ENCODE results near the gene RAC3. TPM values are rescaled to one million over a fixed set of nuclear protein-coding genes. Genes with fewer than 3 reads are reported as not detected.

Gene RAC3
- polyA plus RNA-seq, 1 donor (not counting 4 experiments of a cell fraction or from before 2014, with no cell fraction given): 12.3 TPM

DNA sequence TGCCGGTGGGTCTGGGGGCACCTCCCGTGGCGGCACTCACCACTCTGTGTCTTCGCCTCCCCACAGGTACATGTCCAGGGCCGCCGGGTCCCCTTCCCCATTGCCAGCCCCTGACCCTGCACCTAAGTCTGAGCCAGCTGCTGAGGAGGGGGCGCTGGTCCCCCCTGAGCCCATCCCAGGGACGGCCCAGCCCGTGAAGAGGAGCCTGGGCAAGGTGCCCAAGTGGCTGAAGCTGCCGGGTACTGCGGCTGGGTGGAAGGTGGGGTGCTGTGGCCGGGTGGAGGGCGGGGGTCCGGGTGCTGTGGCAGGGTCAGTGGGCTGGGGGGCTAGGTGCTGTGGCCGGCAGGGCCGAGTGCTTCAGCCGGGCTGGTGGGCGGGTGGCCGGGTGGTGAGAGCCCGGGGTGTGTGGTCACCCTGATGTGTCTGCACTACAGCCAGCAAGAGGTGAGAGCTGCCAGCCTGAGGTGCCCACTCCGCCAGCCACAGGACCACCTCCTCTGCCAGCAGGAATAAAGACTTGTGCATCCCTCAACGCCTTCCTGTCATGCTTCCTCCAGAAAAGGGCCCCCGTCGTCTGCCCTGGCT lies 14.5 kb upstream of the RAC3 start:
- peaks cover 6% of the 10 kb centered on the region for H4K20me1 ChIP-seq (ENCODE audit: control insufficient read depth, extremely low read depth, insufficient read depth, low read length)
- H3K4me2 ChIP-seq (ENCODE audit: control insufficient read depth, extremely low read depth, insufficient read depth, low read depth, low read length): no peak overlapping the region
- no peaks in the 10 kb centered on the region for H3K9me1 ChIP-seq (ENCODE audit: control insufficient read depth, extremely low read depth, insufficient read depth, low read length)
- H3K4me3 ChIP-seq (ENCODE audit: control insufficient read depth in 2 of 3, extremely low read depth in 1 of 3, insufficient read depth in 2 of 3, low read depth in 1 of 3, low read length in 3 of 3): no peak overlapping the region
- no peak for DNase-seq (ENCODE audit: low read depth, low spot score)
- H3K27me3 ChIP-seq (ENCODE audit: control insufficient read depth, extremely low read depth, insufficient read depth, low read length): no peaks in the 10 kb centered on the region
- peaks cover under 1% of the 10 kb centered on the region for H3K79me2 ChIP-seq (ENCODE audit: control insufficient read depth, insufficient read depth, low read length)
- peaks cover 0 to 4% of the 10 kb centered on the region in 2 experiments for H3K36me3 ChIP-seq (ENCODE audit: control insufficient read depth in 2 of 2, extremely low read depth in 1 of 2, insufficient read depth in 2 of 2, low read length in 2 of 2)
- no peaks in the 10 kb centered on the region for H3K9me3 ChIP-seq (ENCODE audit: control insufficient read depth, low read depth, low read length)
- H3K9ac ChIP-seq (ENCODE audit: control insufficient read depth, extremely low read depth, insufficient read depth, low read length): no peak overlapping the region
- dilution Hi-C loops (cut with MboI; ENCODE audit: extremely low pct_ligation_motif_present, low sequenced_read_pairs): no loop called here
- no peak overlapping the region for H2AFZ ChIP-seq (ENCODE audit: control insufficient read depth, low read length)
- H3K27ac ChIP-seq (ENCODE audit: control insufficient read depth, insufficient read depth, low read length): no peak overlapping the region
- TF ChIP-seq, protein P1, sequence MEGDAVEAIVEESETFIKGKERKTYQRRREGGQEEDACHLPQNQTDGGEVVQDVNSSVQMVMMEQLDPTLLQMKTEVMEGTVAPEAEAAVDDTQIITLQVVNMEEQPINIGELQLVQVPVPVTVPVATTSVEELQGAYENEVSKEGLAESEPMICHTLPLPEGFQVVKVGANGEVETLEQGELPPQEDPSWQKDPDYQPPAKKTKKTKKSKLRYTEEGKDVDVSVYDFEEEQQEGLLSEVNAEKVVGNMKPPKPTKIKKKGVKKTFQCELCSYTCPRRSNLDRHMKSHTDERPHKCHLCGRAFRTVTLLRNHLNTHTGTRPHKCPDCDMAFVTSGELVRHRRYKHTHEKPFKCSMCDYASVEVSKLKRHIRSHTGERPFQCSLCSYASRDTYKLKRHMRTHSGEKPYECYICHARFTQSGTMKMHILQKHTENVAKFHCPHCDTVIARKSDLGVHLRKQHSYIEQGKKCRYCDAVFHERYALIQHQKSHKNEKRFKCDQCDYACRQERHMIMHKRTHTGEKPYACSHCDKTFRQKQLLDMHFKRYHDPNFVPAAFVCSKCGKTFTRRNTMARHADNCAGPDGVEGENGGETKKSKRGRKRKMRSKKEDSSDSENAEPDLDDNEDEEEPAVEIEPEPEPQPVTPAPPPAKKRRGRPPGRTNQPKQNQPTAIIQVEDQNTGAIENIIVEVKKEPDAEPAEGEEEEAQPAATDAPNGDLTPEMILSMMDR (optimal IDR thresholded peaks at IDR 0.05 in 1 of 3, IDR thresholded peaks at IDR 0.05 in 1 of 3, conservative IDR thresholded peaks at IDR 0.05 in 1 of 3; ENCODE audit: extremely low read depth in 1 of 3, insufficient read depth in 2 of 3, low read length in 3 of 3): no peak
- TF ChIP-seq EZH2 (IDR thresholded peaks at IDR 0.05; ENCODE audit: low read length): no peak
- H3K4me1 ChIP-seq (ENCODE audit: control insufficient read depth, extremely low read depth, insufficient read depth, low read length): peaks cover 29% of the 10 kb centered on the region
- FAIRE-seq: no peak

DNA sequence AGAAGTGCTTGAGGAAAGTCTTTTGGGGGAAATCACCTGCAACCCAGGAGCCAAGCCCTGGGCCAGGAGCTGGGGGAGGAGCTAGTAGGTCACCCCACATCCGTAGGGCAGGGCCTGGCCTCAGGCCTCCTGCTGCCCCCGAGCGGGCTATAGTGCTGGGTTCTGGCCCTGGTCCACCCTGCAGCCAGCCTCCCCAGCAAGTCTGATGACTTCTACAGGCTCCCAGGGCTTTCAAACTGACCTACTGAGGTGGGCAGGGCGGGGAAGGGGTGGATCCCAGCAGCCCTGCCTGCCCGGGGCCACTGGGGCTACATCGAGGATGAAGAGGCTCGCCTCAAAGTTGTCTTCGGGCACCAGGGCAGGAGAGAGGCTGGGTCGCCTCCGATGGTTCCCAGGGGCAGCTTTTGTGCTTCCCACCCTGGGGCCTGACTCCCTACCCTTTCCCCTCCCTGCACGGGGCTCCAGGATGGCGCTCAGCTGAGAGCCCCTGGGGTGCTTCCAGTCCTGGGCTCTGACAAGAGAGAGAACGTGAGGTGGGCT lies 13.8 kb upstream of the RAC3 start:
- FAIRE-seq (no peak), DNase-seq (ENCODE audit: low read depth, low spot score) (no peak)
- Histone ChIP-seq H3K36me3 (ENCODE audit: control insufficient read depth in 2 of 2, extremely low read depth in 1 of 2, insufficient read depth in 2 of 2, low read length in 2 of 2) (peaks cover 0 to 4% of the 10 kb centered on the region in 2 experiments), H3K9ac (ENCODE audit: control insufficient read depth, extremely low read depth, insufficient read depth, low read length) (no peak overlapping the region), H3K9me3 (ENCODE audit: control insufficient read depth, low read depth, low read length) (no peaks in the 10 kb centered on the region), H3K27ac (ENCODE audit: control insufficient read depth, insufficient read depth, low read length) (no peak overlapping the region), H3K4me3 (ENCODE audit: control insufficient read depth in 2 of 3, extremely low read depth in 1 of 3, insufficient read depth in 2 of 3, low read depth in 1 of 3, low read length in 3 of 3) (no peak overlapping the region), H4K20me1 (ENCODE audit: control insufficient read depth, extremely low read depth, insufficient read depth, low read length) (peaks cover 6% of the 10 kb centered on the region), H3K4me1 (ENCODE audit: control insufficient read depth, extremely low read depth, insufficient read depth, low read length) (peaks cover 32% of the 10 kb centered on the region), H3K27me3 (ENCODE audit: control insufficient read depth, extremely low read depth, insufficient read depth, low read length) (no peaks in the 10 kb centered on the region), H3K4me2 (ENCODE audit: control insufficient read depth, extremely low read depth, insufficient read depth, low read depth, low read length) (no peak overlapping the region), H3K9me1 (ENCODE audit: control insufficient read depth, extremely low read depth, insufficient read depth, low read length) (no peaks in the 10 kb centered on the region), H3K79me2 (ENCODE audit: control insufficient read depth, insufficient read depth, low read length) (peaks cover 5% of the 10 kb centered on the region), H2AFZ (ENCODE audit: control insufficient read depth, low read length) (no peak overlapping the region)
- dilution Hi-C loops (cut with MboI; ENCODE audit: extremely low pct_ligation_motif_present, low sequenced_read_pairs): no loop called here
- TF ChIP-seq, protein P1 (optimal IDR thresholded peaks at IDR 0.05 in 1 of 3, IDR thresholded peaks at IDR 0.05 in 1 of 3, conservative IDR thresholded peaks at IDR 0.05 in 1 of 3; ENCODE audit: extremely low read depth in 1 of 3, insufficient read depth in 2 of 3, low read length in 3 of 3): no peak
- TF ChIP-seq EZH2 (IDR thresholded peaks at IDR 0.05; ENCODE audit: low read length): no peak
